SHP77 treated with DMSO at 0.1 percent for 48 hours (cell line): ENCODE data around the gene VAMP8.
A peak's percentile ranks its signal among the peaks of the same experiment; 100 is the strongest.
"Not testable (repeated sequence)": the region's sequence is repeated elsewhere in the genome, so short reads cannot be mapped to it uniquely, and the experiment has no call there.

ENCODE experiments used
- DNase-seq: peaks from one replicate; lab custom pipeline; 2025; lab: John Stamatoyannopoulos, UW

The VAMP8 gene

GRCh38 chr2:85577386-85578242 is at the start of gene VAMP8:
Gene VAMP8, plus strand, starts transcription at chr2:85577586. Its CDS starts 61 bp downstream, at chr2:85577647.
- DNase-seq: no peak

- no peak for DNase-seq
Observed at GRCh38 chr2:85527787-85528186, 49.6 kb upstream of the VAMP8 start.

- no peak for DNase-seq
Observed at GRCh38 chr2:85528355-85528754, 49.0 kb upstream of the VAMP8 start.

- DNase-seq: no peak
Observed at GRCh38 chr2:85529809-85530208, 47.6 kb upstream of the VAMP8 start.

- DNase-seq: no peak
Observed at GRCh38 chr2:85531589-85531988, 45.8 kb upstream of the VAMP8 start.

- no peak for DNase-seq
Observed at GRCh38 chr2:85534099-85534498, 43.3 kb upstream of the VAMP8 start.

GRCh38 chr2:85534881-85535280 is 42.5 kb upstream of the VAMP8 start:
- no peak for DNase-seq

- DNase-seq: no peak
Observed at GRCh38 chr2:85536479-85536878, 40.9 kb upstream of the VAMP8 start.

GRCh38 chr2:85537600-85538506 is 39.5 kb upstream of the VAMP8 start:
- DNase-seq: peak; percentile 50

- DNase-seq: peak; percentile 80
Observed at GRCh38 chr2:85538507-85539360, 38.7 kb upstream of the VAMP8 start, which contains the start of gene MAT2A. Gene MAT2A, plus strand, starts transcription at chr2:85539168. Its CDS starts 120 bp downstream, at chr2:85539288.

GRCh38 chr2:85539361-85540132 is 37.8 kb upstream of the VAMP8 start:
- DNase-seq: no peak

- DNase-seq: no peak
Observed at GRCh38 chr2:85540133-85540648, 37.2 kb upstream of the VAMP8 start.

GRCh38 chr2:85541262-85541661 is 36.1 kb upstream of the VAMP8 start:
- no peak for DNase-seq

- no peak for DNase-seq
Observed at GRCh38 chr2:85541753-85542457, 35.5 kb upstream of the VAMP8 start.

- no peak for DNase-seq
Observed at GRCh38 chr2:85542777-85543176, 34.6 kb upstream of the VAMP8 start.

- not testable (repeated sequence) for DNase-seq
Observed at GRCh38 chr2:85544254-85544691, 33.1 kb upstream of the VAMP8 start.

GRCh38 chr2:85544915-85545779 is 32.2 kb upstream of the VAMP8 start:
- DNase-seq: not testable (repeated sequence)

- no peak for DNase-seq
Observed at GRCh38 chr2:85545780-85546240, 31.6 kb upstream of the VAMP8 start.
